Metanephros (tissue), 1 donor: Measurements from ENCODE around the gene OR2D2. TPM values are rescaled to one million over a fixed set of nuclear protein-coding genes. Genes with fewer than 3 reads are reported as not detected.

Experiments
- total RNA-seq: library from RNA; depleted of rRNA; stranded (reverse); fragments of >200 nt; gene quantifications from one replicate; pipeline ENCODE4 v1.2.3, GENCODE V29; 2014

Gene OR2D2
- total RNA-seq: 0.70 TPM

GRCh38 chr11:6892400-6892799, at the start of gene OR2D2:
OR2D2 (minus strand) TSS chr11:6892500; CDS start chr11:6892500, 0 bp downstream.

GRCh38 chr11:6926208-6927029, 34.1 kb upstream of the OR2D2 start, which contains the start of gene ZNF215:
ZNF215 (plus strand) TSS chr11:6926426; CDS start chr11:6932273, 5,847 bp downstream.

GRCh38 chr11:6920702-6921101, 28.4 kb upstream of the OR2D2 start, which contains the start of gene OR2D3:
OR2D3 (plus strand) TSS chr11:6921002; CDS start chr11:6921002, 0 bp downstream.

GRCh38 chr11:6876325-6876724, 16.0 kb downstream of the OR2D2 start, which contains the start of gene OR10A4:
OR10A4 (plus strand) TSS chr11:6876625; CDS start chr11:6876648, 23 bp downstream.

GRCh38 chr11:6862961-6863360, 29.3 kb downstream of the OR2D2 start, which contains the start of gene OR10A2:
OR10A2 (plus strand) TSS chr11:6863057; CDS start chr11:6869755, 6,698 bp downstream.

GRCh38 chr11:6845383-6845782, 46.9 kb downstream of the OR2D2 start, which contains the start of gene OR10A5:
OR10A5 (plus strand) TSS chr11:6845683; CDS start chr11:6845683, 0 bp downstream.

Other genes with a start within 250 kb of the OR2D2 start
- gene DCHS1, start 236.7 kb downstream of the OR2D2 start, total RNA-seq: 73.7 TPM
- 40.5 TPM for gene MRPL17, start 209.2 kb downstream of the OR2D2 start, total RNA-seq
- 0.18 TPM for gene OR2AG2, start 120.5 kb downstream of the OR2D2 start, total RNA-seq
- gene OR2AG1, start 109.5 kb downstream of the OR2D2 start, total RNA-seq: not detected
- gene OR6A2, start 92.8 kb downstream of the OR2D2 start, total RNA-seq: 0.41 TPM
- not detected for gene OR10A5, start 46.8 kb downstream of the OR2D2 start, total RNA-seq
- not detected for gene OR10A2, start 29.4 kb downstream of the OR2D2 start, total RNA-seq
- not detected for gene OR10A4, start 15.9 kb downstream of the OR2D2 start, total RNA-seq
- not detected for gene OR2D3, start 28.5 kb upstream of the OR2D2 start, total RNA-seq
- gene ZNF215, start 33.9 kb upstream of the OR2D2 start, total RNA-seq: 2.2 TPM
- 7.0 TPM for gene ZNF214, start 127.8 kb upstream of the OR2D2 start, total RNA-seq
- 0.99 TPM for gene NLRP14, start 128.0 kb upstream of the OR2D2 start, total RNA-seq
- gene RBMXL2, start 196.5 kb upstream of the OR2D2 start, total RNA-seq: 0.64 TPM